ENCODE results near the gene PLXNC1. TPM values are rescaled to one million over a fixed set of nuclear protein-coding genes. Genes with fewer than 3 reads are reported as not detected.

The PLXNC1 gene
- total RNA-seq, result 10 to 100 TPM in 1 of 2 donors, 1 to 10 TPM in 1; 5.7 to 12.0 TPM
- under 1 TPM; 0.71 to 0.87 TPM for polyA plus RNA-seq

DNA sequence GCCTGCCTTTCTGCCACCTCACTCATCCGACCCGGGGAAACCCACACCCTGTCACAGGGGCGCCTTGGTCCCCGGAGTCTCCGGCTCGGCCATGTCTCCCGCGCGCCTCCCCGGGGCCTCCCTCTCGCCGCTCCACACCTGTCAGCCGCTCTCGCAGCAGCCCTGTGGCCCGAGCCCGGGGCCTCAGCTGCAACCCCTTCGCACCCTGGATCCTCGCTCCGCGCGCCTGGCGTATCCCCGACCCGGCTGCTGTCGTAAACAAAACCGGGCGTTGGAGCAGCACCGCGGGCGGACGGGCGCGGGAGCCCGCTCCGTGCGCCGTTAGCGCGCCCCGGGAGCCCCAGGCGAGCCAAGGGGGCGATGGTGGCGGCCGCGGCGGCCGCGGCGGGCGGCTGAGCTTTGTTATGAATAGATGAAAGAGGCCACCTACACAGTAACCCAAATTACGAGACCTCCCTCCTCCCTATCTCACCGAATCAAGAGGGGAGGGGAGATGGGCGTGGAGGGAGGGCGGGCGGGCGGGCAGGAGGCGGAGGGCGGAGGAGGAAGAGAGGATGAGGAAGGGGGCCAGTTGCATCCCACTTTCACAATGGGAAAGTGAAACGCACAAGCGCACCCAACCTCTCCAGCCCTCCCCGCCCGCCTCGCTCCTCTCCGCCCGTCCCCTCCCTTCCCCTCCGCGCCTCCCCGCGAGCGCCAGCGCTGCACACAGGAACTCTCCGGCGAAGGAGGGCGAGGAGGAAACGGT lies at the start of gene PLXNC1:
PLXNC1 (plus strand) TSS at position 587 of the 748 bp plus-strand sequence. CDS start 395 bp downstream, outside the sequence.
- 2% methylated on average over 73 of the region's 75 CpGs for WGBS
- no peak within 1 kb of the TSS for H3K9ac ChIP-seq (ENCODE audit: low read depth in 1 of 2, low read length in 2 of 2)
- no peaks in the 10 kb centered on the region for H3K9me3 ChIP-seq (ENCODE audit: control insufficient read depth in 4 of 4, low read length in 3 of 4)
- peaks cover 0 to 4% (median 1%) of the 10 kb centered on the region in 4 donors for H3K27me3 ChIP-seq (ENCODE audit: control insufficient read depth in 4 of 4, insufficient read depth in 4 of 4, low read length in 3 of 4)
- peaks cover 9 to 46% (median 42%) of the 10 kb centered on the region in 4 donors for H3K4me1 ChIP-seq (ENCODE audit: control insufficient read depth in 4 of 4, insufficient read depth in 4 of 4, low read length in 3 of 4)
- H3K27ac ChIP-seq (ENCODE audit: low read depth in 1 of 2, low read length in 2 of 2), result peak within 1 kb of the TSS; percentile 8 to 45
- TF ChIP-seq GABPA (IDR thresholded peaks at IDR 0.05 in 1 of 2, conservative IDR thresholded peaks at IDR 0.05 in 1 of 2), result no peak
- TF ChIP-seq, protein P1, sequence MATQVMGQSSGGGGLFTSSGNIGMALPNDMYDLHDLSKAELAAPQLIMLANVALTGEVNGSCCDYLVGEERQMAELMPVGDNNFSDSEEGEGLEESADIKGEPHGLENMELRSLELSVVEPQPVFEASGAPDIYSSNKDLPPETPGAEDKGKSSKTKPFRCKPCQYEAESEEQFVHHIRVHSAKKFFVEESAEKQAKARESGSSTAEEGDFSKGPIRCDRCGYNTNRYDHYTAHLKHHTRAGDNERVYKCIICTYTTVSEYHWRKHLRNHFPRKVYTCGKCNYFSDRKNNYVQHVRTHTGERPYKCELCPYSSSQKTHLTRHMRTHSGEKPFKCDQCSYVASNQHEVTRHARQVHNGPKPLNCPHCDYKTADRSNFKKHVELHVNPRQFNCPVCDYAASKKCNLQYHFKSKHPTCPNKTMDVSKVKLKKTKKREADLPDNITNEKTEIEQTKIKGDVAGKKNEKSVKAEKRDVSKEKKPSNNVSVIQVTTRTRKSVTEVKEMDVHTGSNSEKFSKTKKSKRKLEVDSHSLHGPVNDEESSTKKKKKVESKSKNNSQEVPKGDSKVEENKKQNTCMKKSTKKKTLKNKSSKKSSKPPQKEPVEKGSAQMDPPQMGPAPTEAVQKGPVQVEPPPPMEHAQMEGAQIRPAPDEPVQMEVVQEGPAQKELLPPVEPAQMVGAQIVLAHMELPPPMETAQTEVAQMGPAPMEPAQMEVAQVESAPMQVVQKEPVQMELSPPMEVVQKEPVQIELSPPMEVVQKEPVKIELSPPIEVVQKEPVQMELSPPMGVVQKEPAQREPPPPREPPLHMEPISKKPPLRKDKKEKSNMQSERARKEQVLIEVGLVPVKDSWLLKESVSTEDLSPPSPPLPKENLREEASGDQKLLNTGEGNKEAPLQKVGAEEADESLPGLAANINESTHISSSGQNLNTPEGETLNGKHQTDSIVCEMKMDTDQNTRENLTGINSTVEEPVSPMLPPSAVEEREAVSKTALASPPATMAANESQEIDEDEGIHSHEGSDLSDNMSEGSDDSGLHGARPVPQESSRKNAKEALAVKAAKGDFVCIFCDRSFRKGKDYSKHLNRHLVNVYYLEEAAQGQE (IDR thresholded peaks at IDR 0.05), result no peak
- H3K36me3 ChIP-seq (ENCODE audit: control insufficient read depth in 4 of 4, insufficient read depth in 3 of 4, low read depth in 1 of 4, low read length in 3 of 4), result no peaks in the 10 kb centered on the region
- peak within 1 kb of the TSS; percentile 26 to 66 (median 53) for H3K4me3 ChIP-seq (ENCODE audit: low read depth in 1 of 3, low read length in 3 of 3)
- DNase-seq (ENCODE audit: low spot score), result peak; percentile 50

DNA sequence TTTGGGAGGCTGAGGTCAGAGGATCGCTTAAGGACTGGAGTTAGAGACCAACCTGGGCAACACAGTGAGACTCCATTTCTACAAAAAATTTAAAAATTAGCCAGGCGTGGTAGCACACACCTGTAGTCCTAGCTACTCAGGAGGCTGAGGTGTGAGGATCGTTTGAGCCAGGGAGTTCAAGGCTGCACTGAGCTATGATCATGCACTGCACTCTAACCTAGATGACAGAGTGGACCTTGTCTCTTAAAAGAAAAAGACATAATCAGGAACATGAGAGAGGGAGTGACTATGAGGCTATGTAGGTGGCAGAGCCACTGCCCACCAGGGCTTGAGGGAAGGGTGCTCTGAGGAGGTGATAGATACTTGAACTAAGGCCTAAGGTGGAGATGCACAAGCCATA lies 49.2 kb upstream of the PLXNC1 start:
- Histone ChIP-seq H3K4me1 (ENCODE audit: control insufficient read depth in 4 of 4, insufficient read depth in 4 of 4, low read length in 3 of 4) (peaks cover 0 to 11% (median 9%) of the 10 kb centered on the region in 4 donors), H3K9ac (ENCODE audit: low read depth in 1 of 2, low read length in 2 of 2) (no peak overlapping the region), H3K27ac (ENCODE audit: low read depth in 1 of 2, low read length in 2 of 2) (no peak overlapping the region), H3K9me3 (ENCODE audit: control insufficient read depth in 4 of 4, low read length in 3 of 4) (no peaks in the 10 kb centered on the region), H3K4me3 (ENCODE audit: low read depth in 1 of 3, low read length in 3 of 3) (no peak overlapping the region), H3K36me3 (ENCODE audit: control insufficient read depth in 4 of 4, insufficient read depth in 3 of 4, low read depth in 1 of 4, low read length in 3 of 4) (no peaks in the 10 kb centered on the region), H3K27me3 (ENCODE audit: control insufficient read depth in 4 of 4, insufficient read depth in 4 of 4, low read length in 3 of 4) (no peaks in the 10 kb centered on the region)
- TF ChIP-seq JUND (IDR thresholded peaks at IDR 0.05), result no peak
- no peak for TF ChIP-seq GABPA (IDR thresholded peaks at IDR 0.05 in 1 of 2, conservative IDR thresholded peaks at IDR 0.05 in 1 of 2)
- no peak for TF ChIP-seq FOXA1 (IDR thresholded peaks at IDR 0.05)
- TF ChIP-seq RAD21 (IDR thresholded peaks at IDR 0.05), result no peak
- TF ChIP-seq, protein P2, sequence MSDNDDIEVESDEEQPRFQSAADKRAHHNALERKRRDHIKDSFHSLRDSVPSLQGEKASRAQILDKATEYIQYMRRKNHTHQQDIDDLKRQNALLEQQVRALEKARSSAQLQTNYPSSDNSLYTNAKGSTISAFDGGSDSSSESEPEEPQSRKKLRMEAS (IDR thresholded peaks at IDR 0.05), result no peak
- no peak for TF ChIP-seq TAF1 (conservative IDR thresholded peaks at IDR 0.05)
- TF ChIP-seq, protein P3, sequence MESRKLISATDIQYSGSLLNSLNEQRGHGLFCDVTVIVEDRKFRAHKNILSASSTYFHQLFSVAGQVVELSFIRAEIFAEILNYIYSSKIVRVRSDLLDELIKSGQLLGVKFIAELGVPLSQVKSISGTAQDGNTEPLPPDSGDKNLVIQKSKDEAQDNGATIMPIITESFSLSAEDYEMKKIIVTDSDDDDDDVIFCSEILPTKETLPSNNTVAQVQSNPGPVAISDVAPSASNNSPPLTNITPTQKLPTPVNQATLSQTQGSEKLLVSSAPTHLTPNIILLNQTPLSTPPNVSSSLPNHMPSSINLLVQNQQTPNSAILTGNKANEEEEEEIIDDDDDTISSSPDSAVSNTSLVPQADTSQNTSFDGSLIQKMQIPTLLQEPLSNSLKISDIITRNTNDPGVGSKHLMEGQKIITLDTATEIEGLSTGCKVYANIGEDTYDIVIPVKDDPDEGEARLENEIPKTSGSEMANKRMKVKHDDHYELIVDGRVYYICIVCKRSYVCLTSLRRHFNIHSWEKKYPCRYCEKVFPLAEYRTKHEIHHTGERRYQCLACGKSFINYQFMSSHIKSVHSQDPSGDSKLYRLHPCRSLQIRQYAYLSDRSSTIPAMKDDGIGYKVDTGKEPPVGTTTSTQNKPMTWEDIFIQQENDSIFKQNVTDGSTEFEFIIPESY (IDR thresholded peaks at IDR 0.05), result no peak
- TF ChIP-seq YY1 (IDR thresholded peaks at IDR 0.05), result no peak
- TF ChIP-seq, protein P4, sequence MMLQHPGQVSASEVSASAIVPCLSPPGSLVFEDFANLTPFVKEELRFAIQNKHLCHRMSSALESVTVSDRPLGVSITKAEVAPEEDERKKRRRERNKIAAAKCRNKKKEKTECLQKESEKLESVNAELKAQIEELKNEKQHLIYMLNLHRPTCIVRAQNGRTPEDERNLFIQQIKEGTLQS (IDR thresholded peaks at IDR 0.05), result no peak
- TF ChIP-seq, protein P1 (IDR thresholded peaks at IDR 0.05), result no peak
- no peak for TF ChIP-seq NR2F2 (IDR thresholded peaks at IDR 0.05)
- no peak for TF ChIP-seq HNF4A (conservative IDR thresholded peaks at IDR 0.05)
- TF ChIP-seq SP1 (IDR thresholded peaks at IDR 0.05), result no peak
- TF ChIP-seq RXRA (IDR thresholded peaks at IDR 0.05), result no peak
- no peak for TF ChIP-seq EGR1 (IDR thresholded peaks at IDR 0.05; ENCODE audit: low read depth in 2 of 2)
- no peak for TF ChIP-seq HNF4G (IDR thresholded peaks at IDR 0.05)
- TF ChIP-seq, protein P5, sequence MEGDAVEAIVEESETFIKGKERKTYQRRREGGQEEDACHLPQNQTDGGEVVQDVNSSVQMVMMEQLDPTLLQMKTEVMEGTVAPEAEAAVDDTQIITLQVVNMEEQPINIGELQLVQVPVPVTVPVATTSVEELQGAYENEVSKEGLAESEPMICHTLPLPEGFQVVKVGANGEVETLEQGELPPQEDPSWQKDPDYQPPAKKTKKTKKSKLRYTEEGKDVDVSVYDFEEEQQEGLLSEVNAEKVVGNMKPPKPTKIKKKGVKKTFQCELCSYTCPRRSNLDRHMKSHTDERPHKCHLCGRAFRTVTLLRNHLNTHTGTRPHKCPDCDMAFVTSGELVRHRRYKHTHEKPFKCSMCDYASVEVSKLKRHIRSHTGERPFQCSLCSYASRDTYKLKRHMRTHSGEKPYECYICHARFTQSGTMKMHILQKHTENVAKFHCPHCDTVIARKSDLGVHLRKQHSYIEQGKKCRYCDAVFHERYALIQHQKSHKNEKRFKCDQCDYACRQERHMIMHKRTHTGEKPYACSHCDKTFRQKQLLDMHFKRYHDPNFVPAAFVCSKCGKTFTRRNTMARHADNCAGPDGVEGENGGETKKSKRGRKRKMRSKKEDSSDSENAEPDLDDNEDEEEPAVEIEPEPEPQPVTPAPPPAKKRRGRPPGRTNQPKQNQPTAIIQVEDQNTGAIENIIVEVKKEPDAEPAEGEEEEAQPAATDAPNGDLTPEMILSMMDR (IDR thresholded peaks at IDR 0.05; ENCODE audit: low read depth, low read length, missing input control), result no peak
- TF ChIP-seq FOXA2 (IDR thresholded peaks at IDR 0.05), result no peak
- DNase-seq (ENCODE audit: low spot score), result no peak
- 88% methylated on average over 3 of the region's 3 CpGs for WGBS
